Measurements from ENCODE around the gene SHC4.

DNA sequence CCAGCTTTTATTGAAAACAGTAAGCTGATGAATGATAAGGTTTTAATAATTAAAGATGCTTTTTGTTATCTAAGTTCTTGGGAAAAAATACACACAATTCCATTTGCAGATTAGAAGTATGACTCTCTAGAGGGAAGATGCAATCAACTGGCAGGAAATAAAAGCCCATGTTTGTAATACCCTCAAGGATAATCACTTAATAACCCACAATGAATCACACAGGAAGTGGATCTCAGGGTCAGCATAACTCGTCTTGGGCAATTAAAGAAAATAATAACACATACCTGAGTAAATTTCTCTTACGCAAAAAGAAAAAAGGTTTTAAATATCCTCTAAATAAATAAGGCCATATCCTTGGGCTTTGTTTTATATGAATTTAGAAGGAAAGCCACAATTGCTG lies 95.2 kb downstream of the SHC4 start:
- no peak for TF ChIP-seq YY1 (IDR thresholded peaks at IDR 0.05; ENCODE audit: insufficient read depth, insufficient read length)
- no peak for TF ChIP-seq ZNF274 (IDR thresholded peaks at IDR 0.05; ENCODE audit: low read depth, low read length)
- TF ChIP-seq SUZ12 (IDR thresholded peaks at IDR 0.05; ENCODE audit: extremely low read depth, insufficient read depth, insufficient read length) = no peak
